Right atrium auricular region (tissue), 2 donors: ENCODE measurements around the gene SLF1. TPM values are rescaled to one million over a fixed set of nuclear protein-coding genes. Genes with fewer than 3 reads are reported as not detected.

ENCODE experiments used
- DNase-seq: peaks from one replicate; pipeline ENCODE4 v3.0.0-alpha.2; 2019; ENCODE audit warnings: low spot score
- H3K27ac ChIP-seq, 2 donors: fragments of 200-600 bp; sonication (generic); 1 replicate in 1 of 2; 2 replicates in 1 of 2; pipeline ENCODE4 v1.5.1; 2016 to 2019
- H3K27me3 ChIP-seq, 2 donors: fragments of 200-600 bp; sonication (generic); one replicate each; pipeline versions ENCODE4 v1.5.1 to v1.6.0; 2017 to 2019
- H3K36me3 ChIP-seq: fragments of 200-600 bp; sonication (generic); one replicate; pipeline ENCODE4 v1.5.1; 2016
- H3K4me1 ChIP-seq, 2 donors: fragments of 200-600 bp; sonication (generic); one replicate each; pipeline versions ENCODE4 v1.5.1 to v1.6.0; 2017 to 2019
- H3K4me3 ChIP-seq, 2 donors: fragments of 200-600 bp; sonication (generic); 1 replicate in 1 of 2; 2 replicates in 1 of 2; pipeline ENCODE4 v1.5.1; 2017 to 2019; ENCODE audit warnings: mild to moderate bottlenecking in 1 of 2, moderate library complexity in 1 of 2
- H3K9me3 ChIP-seq, 2 donors: fragments of 200-600 bp; sonication (generic); one replicate each; pipeline ENCODE4 v1.5.1; 2019
- CTCF ChIP-seq, 2 donors: fragments of 200-600 bp; sonication (generic); IDR thresholded peaks; one replicate each; pipeline ENCODE4 v1.5.1; 2019; ENCODE audit warnings: antibody characterized with exemption in 2 of 2
- total RNA-seq, 2 donors: library from RNA; depleted of rRNA; stranded (reverse); fragments of >200 nt; gene quantifications; one replicate each; pipeline ENCODE4 v1.1.0, GENCODE V29; 2016

SLF1 gene
- total RNA-seq, 2 donors from 2014 or later = 3.5 to 4.6 TPM

- Histone ChIP-seq H3K9me3 (no peaks in the 10 kb centered on the region), H3K4me1 (no peaks in the 10 kb centered on the region), H3K27ac (no peak overlapping the region), H3K27me3 (no peaks in the 10 kb centered on the region), H3K36me3 (no peaks in the 10 kb centered on the region), H3K4me3 (no peak overlapping the region)
- no peak for DNase-seq
- TF ChIP-seq CTCF (IDR thresholded peaks at IDR 0.05) = no peak
Observed at GRCh38 chr5:94700592-94700991, 82.1 kb downstream of the SLF1 start.

GRCh38 chr5:94702729-94703128 lies 84.3 kb downstream of the SLF1 start:
- Histone ChIP-seq H3K4me1 (no peaks in the 10 kb centered on the region), H3K27me3 (no peaks in the 10 kb centered on the region), H3K36me3 (no peaks in the 10 kb centered on the region), H3K27ac (no peak overlapping the region), H3K9me3 (no peaks in the 10 kb centered on the region), H3K4me3 (no peak overlapping the region)
- no peak for TF ChIP-seq CTCF (IDR thresholded peaks at IDR 0.05)
- no peak for DNase-seq

- no peak overlapping the region for H3K27ac ChIP-seq
- no peaks in the 10 kb centered on the region for H3K4me1 ChIP-seq
- DNase-seq = no peak
- TF ChIP-seq CTCF (IDR thresholded peaks at IDR 0.05) = no peak
- peaks cover 7% of the 10 kb centered on the region for H3K36me3 ChIP-seq
- H3K4me3 ChIP-seq = no peak overlapping the region
- no peaks in the 10 kb centered on the region for H3K9me3 ChIP-seq
- H3K27me3 ChIP-seq = no peaks in the 10 kb centered on the region
Observed at GRCh38 chr5:94705427-94705826, 87.0 kb downstream of the SLF1 start.

- Histone ChIP-seq H3K4me1 (no peaks in the 10 kb centered on the region), H3K9me3 (no peaks in the 10 kb centered on the region), H3K36me3 (peaks cover 7% of the 10 kb centered on the region), H3K27ac (no peak overlapping the region), H3K27me3 (no peaks in the 10 kb centered on the region), H3K4me3 (no peak overlapping the region)
- no peak for DNase-seq
- no peak for TF ChIP-seq CTCF (IDR thresholded peaks at IDR 0.05)
Observed at GRCh38 chr5:94707359-94707758, 88.9 kb downstream of the SLF1 start.

GRCh38 chr5:94709277-94709676 lies 90.8 kb downstream of the SLF1 start:
- no peaks in the 10 kb centered on the region for H3K9me3 ChIP-seq
- no peak overlapping the region for H3K4me3 ChIP-seq
- H3K27me3 ChIP-seq = no peaks in the 10 kb centered on the region
- H3K4me1 ChIP-seq = no peaks in the 10 kb centered on the region
- DNase-seq = no peak
- no peak overlapping the region for H3K27ac ChIP-seq
- TF ChIP-seq CTCF (IDR thresholded peaks at IDR 0.05) = no peak
- H3K36me3 ChIP-seq = peaks cover 7% of the 10 kb centered on the region

GRCh38 chr5:94711785-94712184 lies 93.3 kb downstream of the SLF1 start:
- no peak for TF ChIP-seq CTCF (IDR thresholded peaks at IDR 0.05)
- no peaks in the 10 kb centered on the region for H3K27me3 ChIP-seq
- no peaks in the 10 kb centered on the region for H3K9me3 ChIP-seq
- no peak overlapping the region for H3K4me3 ChIP-seq
- no peak for DNase-seq
- no peak overlapping the region for H3K27ac ChIP-seq
- peaks cover 7% of the 10 kb centered on the region for H3K36me3 ChIP-seq
- no peaks in the 10 kb centered on the region for H3K4me1 ChIP-seq
